Activated CD4-positive, alpha-beta memory T cell treated with anti-CD3 and anti-CD28 coated beads, Interleukin-2, amount 10 ng/mL, durations not matched to agents 7 days and 5 days (primary cell): ENCODE data around the gene FURIN. TPM values are rescaled to one million over a fixed set of nuclear protein-coding genes. Genes with fewer than 3 reads are reported as not detected.
"Not testable (repeated sequence)": the region's sequence is repeated elsewhere in the genome, so short reads cannot be mapped to it uniquely, and the experiment has no call there.

ENCODE experiments used
- CTCF ChIA-PET: fragments of 350-600 bp; sonication (Branson Sonifier 250); formaldehyde crosslinking; loops from one replicate; lab custom pipeline; 2021; ENCODE audit warnings: antibody characterized with exemption, inconsistent platforms; lab: Charles Lee
- POLR2A ChIA-PET: fragments of 350-600 bp; sonication (Branson Sonifier 250); formaldehyde crosslinking; loops from one replicate; lab custom pipeline; 2021; ENCODE audit warnings: antibody characterized with exemption; lab: Charles Lee
- DNase-seq: peaks from one replicate; pipeline ENCODE4 v3.0.0-alpha.2; 2020
- H3K27ac Mint-ChIP-seq: one replicate; pipeline ENCODE4 v1.8.0; 2021; ENCODE audit warnings: mild to moderate bottlenecking, mixed read lengths
- H3K27me3 Mint-ChIP-seq: one replicate; pipeline ENCODE4 v1.8.0; 2021; ENCODE audit warnings: mixed read lengths
- H3K36me3 Mint-ChIP-seq: one replicate; pipeline ENCODE4 v1.8.0; 2021; ENCODE audit warnings: low read depth, mixed read lengths
- H3K4me1 Mint-ChIP-seq: one replicate; pipeline ENCODE4 v1.8.0; 2021; ENCODE audit warnings: mixed read lengths
- H3K4me3 Mint-ChIP-seq: one replicate; pipeline ENCODE4 v1.8.0; 2021; ENCODE audit warnings: mild to moderate bottlenecking, mixed read lengths
- H3K9me3 Mint-ChIP-seq: one replicate; pipeline ENCODE4 v1.8.0; 2021; ENCODE audit warnings: mixed read lengths
- total RNA-seq, 2 experiments: library from RNA; stranded (reverse); gene quantifications; one replicate each; pipeline ENCODE4 v1.2.3, GENCODE V29; 2021

FURIN gene
- total RNA-seq, 2 experiments from 2014 or later, result 550 to 553 TPM

DNA sequence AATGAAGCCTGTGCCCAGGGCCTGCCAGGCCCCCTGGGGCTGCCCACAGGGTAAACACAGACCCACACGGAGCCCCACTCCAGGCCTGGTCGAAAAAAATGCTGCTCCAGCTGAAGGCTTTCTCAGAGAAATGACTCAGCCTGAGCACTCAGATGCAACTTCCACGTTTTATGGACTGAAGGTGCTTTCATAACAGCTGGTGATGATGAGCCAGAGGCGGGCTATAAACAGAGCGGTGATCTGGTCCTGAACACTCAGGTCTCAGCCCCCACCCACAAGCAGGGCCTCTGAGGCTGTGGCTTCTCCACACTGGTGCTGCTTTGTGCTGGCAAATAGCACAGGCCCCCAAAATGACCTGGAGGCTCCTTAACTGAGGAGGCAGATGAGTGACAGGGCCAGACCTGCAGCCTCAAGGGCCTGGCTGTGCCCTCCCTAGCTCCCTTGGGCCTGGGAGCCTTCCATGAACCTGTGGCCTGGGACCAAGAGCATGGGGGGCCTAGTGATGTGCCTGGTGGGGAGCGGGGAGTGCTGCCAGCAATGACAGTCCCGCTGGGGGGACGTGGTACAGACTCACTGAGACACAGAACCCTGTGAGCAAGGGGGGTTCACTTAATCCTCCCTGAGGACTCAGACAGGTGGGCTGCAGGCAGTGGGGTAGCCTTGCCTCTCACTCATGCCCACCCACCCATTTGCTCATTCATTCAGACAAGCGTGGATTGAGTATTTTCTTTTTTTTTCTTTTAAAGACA lies 23.0 kb upstream of the FURIN start:
- H3K4me3 Mint-ChIP-seq, result no peak overlapping the region
- H3K27ac Mint-ChIP-seq, result peak overlapping the region; percentile 85
- peaks cover 34% of the 10 kb centered on the region for H3K36me3 Mint-ChIP-seq
- H3K4me1 Mint-ChIP-seq, result peaks cover 62% of the 10 kb centered on the region
- no peaks in the 10 kb centered on the region for H3K9me3 Mint-ChIP-seq
- no peaks in the 10 kb centered on the region for H3K27me3 Mint-ChIP-seq
- CTCF ChIA-PET, result interaction anchor here (0.8 to 2.3 kb wide), 3 partner anchors 16 to 41 kb away, joined by 3 to 9 read pairs (median 3); no protein-coding TSS in a partner anchor
- peak; percentile 63 for DNase-seq
- POLR2A ChIA-PET, result interaction anchor here (0.7 to 2.1 kb wide), 6 partner anchors 13 to 31 kb away, joined by 3 to 11 read pairs (median 4); partner anchors contain the start of gene FURIN

DNA sequence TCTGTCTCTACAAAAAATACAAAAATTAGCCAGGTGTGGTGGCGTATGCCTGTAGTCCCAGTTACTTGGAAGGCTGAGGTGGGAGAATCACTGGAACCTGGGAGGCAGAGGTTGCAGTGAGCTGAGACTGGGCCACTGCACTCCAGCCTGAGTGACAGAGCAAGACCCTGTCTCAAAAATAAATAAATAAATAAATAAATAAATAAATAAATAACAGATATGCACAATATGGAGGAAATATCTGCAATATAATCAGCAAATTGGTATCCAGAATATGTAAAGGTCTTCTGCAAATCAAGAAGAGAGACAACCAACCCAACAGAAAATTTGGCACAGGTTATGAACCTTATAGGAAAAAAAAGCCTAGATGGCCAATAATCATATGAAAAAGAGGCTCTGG lies 19.0 kb upstream of the FURIN start:
- H3K27ac Mint-ChIP-seq, H3K9me3 Mint-ChIP-seq, H3K27me3 Mint-ChIP-seq, H3K4me3 Mint-ChIP-seq, DNase-seq: not testable (repeated sequence)
- Mint-ChIP-seq H3K36me3 (peaks cover 25% of the 10 kb centered on the region), H3K4me1 (peaks cover 74% of the 10 kb centered on the region)
- POLR2A ChIA-PET, result interaction anchor here (1.4 to 9.4 kb wide), 5 partner anchors 8 to 35 kb away, joined by 3 to 157 read pairs (median 93); partner anchors contain the start of gene FURIN
- CTCF ChIA-PET, result interaction anchor here (0.9 to 1.5 kb wide), 4 partner anchors 10 to 83 kb away, joined by 3 to 6 read pairs (median 4); partner anchors contain the start of gene HDDC3

GRCh38 chr15:90851114-90851513 lies 17.3 kb upstream of the FURIN start:
- peaks cover 4% of the 10 kb centered on the region for H3K9me3 Mint-ChIP-seq
- peaks cover 77% of the 10 kb centered on the region for H3K4me1 Mint-ChIP-seq
- peak; percentile 80 for DNase-seq
- ChIA-PET POLR2A (interaction anchor here (1.0 to 9.4 kb wide), 14 partner anchors 9 to 191 kb away, joined by 3 to 157 read pairs (median 20); partner anchors contain the start of genes BLM, FES, FURIN and HDDC3), CTCF (interaction anchor here (0.8 to 2.6 kb wide), 10 partner anchors 9 to 202 kb away, joined by 3 to 20 read pairs (median 7); partner anchors contain the start of genes BLM and HDDC3)
- H3K36me3 Mint-ChIP-seq, result peaks cover 28% of the 10 kb centered on the region
- peak overlapping the region; percentile 63 for H3K4me3 Mint-ChIP-seq
- H3K27me3 Mint-ChIP-seq, result no peaks in the 10 kb centered on the region
- peak overlapping the region; percentile 91 for H3K27ac Mint-ChIP-seq

DNA sequence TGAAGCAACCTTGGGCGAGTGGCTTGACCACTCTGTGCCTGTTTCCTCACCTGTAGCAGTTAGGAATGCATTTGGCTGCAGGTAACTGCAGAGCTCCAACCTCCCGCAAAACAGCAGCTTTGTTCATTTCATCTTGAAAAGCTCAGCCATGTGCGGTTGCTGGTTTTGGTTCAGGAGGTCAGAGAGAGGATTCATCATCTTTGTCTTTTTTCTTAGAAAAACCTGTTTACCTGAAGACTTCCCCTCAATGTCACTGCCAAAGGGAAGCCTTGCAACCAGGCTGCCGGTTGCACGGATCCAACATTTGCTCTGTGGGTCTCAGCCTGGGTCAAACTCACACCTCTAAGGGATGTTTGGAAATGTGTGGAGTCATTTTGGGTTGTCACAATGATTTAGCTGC lies 16.4 kb upstream of the FURIN start:
- H3K27me3 Mint-ChIP-seq, result no peaks in the 10 kb centered on the region
- H3K4me3 Mint-ChIP-seq, result peak overlapping the region; percentile 63
- peaks cover 4% of the 10 kb centered on the region for H3K9me3 Mint-ChIP-seq
- H3K4me1 Mint-ChIP-seq, result peaks cover 81% of the 10 kb centered on the region
- POLR2A ChIA-PET, result interaction anchor here (0.9 to 9.4 kb wide), 23 partner anchors 8 to 204 kb away, joined by 3 to 157 read pairs (median 6); partner anchors contain the start of genes BLM, FES, FURIN and HDDC3
- CTCF ChIA-PET, result interaction anchor here (0.7 to 2.6 kb wide), 14 partner anchors 10 to 592 kb away, joined by 3 to 20 read pairs (median 6); partner anchors contain the start of gene HDDC3
- DNase-seq, result peak; percentile 73
- peak overlapping the region; percentile 91 for H3K27ac Mint-ChIP-seq
- H3K36me3 Mint-ChIP-seq, result peaks cover 23% of the 10 kb centered on the region

DNA sequence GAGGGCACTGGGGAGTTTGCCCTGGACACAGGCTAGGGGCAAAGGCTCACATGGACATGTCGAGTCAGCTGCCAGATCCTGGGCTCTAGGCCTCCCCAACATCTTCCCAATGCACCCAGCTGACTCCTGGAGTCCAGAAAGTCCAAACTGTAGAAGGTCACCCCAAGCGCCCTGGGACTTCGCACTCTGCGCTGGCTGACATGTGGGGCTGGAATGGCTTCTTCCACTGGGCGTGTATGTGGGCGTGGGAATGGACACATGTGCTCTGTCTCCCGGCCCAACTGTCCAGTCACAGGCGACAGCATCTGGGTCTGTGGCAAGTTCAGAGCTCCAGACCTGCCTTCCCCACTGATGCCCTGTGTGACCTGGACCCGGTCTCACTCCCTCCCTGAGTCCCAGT lies 13.2 kb upstream of the FURIN start:
- CTCF ChIA-PET, result no interaction called here
- POLR2A ChIA-PET, result interaction anchor here (1.1 to 9.4 kb wide), 7 partner anchors 12 to 40 kb away, joined by 3 to 157 read pairs (median 8); partner anchors contain the start of gene FURIN
- Mint-ChIP-seq H3K4me1 (peaks cover 91% of the 10 kb centered on the region), H3K27me3 (no peaks in the 10 kb centered on the region), H3K4me3 (no peak overlapping the region), H3K36me3 (peaks cover 19% of the 10 kb centered on the region), H3K9me3 (peaks cover 4% of the 10 kb centered on the region), H3K27ac (peak overlapping the region; percentile 91)
- DNase-seq, result no peak

GRCh38 chr15:90857337-90857736 lies 11.1 kb upstream of the FURIN start:
- ChIA-PET CTCF (no interaction called here), POLR2A (interaction anchor here (1.2 to 4.8 kb wide), 7 partner anchors 8 to 43 kb away, joined by 3 to 50 read pairs (median 8); partner anchors contain the start of gene FURIN)
- Mint-ChIP-seq H3K4me1 (peaks cover 83% of the 10 kb centered on the region), H3K27me3 (no peaks in the 10 kb centered on the region), H3K9me3 (no peaks in the 10 kb centered on the region), H3K36me3 (peaks cover 13% of the 10 kb centered on the region), H3K27ac (peak overlapping the region; percentile 79), H3K4me3 (peak overlapping the region; percentile 8)
- DNase-seq, result no peak

GRCh38 chr15:90857883-90858443 lies 10.4 kb upstream of the FURIN start:
- no peak overlapping the region for H3K4me3 Mint-ChIP-seq
- POLR2A ChIA-PET, result interaction anchor here (0.8 to 4.8 kb wide), 9 partner anchors 9 to 44 kb away, joined by 3 to 50 read pairs (median 5); partner anchors contain the start of gene FURIN

DNA sequence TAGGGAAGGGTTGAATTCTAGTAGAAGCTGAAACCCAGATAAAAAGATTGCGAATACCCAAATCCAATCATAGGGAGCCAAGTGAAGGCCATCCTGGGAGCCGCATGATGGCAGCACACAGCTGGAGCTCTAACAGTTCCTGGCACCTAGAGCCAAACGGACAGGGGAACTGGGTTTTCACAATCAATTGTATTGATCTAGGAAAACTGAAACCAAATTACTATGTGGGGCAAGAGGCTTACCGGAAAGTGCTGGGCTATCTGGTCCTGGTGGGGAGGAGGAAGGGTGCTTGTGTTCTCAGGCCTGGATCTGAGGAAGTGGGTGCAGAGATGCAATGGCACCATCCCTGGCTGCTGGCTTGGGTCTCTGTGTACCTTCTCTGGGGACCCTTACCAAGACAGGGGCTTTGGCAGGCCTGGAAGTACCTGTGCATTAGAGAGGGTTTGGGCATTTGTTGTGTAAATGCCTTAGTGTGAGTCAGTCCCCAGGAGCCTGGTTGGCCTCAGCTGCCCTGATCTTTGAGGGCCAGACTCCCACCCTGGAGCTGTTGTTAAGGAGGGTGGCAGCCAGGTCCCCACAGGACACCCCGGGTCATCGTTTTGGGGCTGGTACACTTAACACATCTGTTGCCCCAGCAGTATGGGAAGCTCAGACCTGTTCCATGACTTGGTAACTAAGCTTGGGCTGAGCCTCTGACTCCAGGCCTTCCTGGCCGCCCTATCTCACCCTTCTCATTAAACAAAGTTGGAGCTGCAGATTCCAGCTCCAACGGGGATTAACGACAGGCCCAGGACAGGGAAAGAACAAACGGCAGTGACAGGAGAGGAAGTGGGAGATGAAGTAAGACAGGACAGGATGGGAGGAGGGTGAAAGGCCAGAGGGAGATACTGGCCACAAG lies 8.9 kb upstream of the FURIN start:
- no peak for DNase-seq
- Mint-ChIP-seq H3K36me3 (peaks cover 5% of the 10 kb centered on the region), H3K4me1 (peaks cover 78% of the 10 kb centered on the region), H3K4me3 (no peak overlapping the region), H3K9me3 (no peaks in the 10 kb centered on the region), H3K27me3 (no peaks in the 10 kb centered on the region), H3K27ac (peak overlapping the region; percentile 55)
- ChIA-PET CTCF (interaction anchor here (1.1 kb wide), 1 partner anchor 41 kb away, joined by 4 read pairs; no protein-coding TSS in a partner anchor), POLR2A (interaction anchor here (0.7 to 4.8 kb wide), 10 partner anchors 8 to 143 kb away, joined by 3 to 50 read pairs (median 4); partner anchors contain the start of gene FURIN)

More at GRCh38 chr15:90857883-90858443, 10.4 kb upstream of the FURIN start:
- H3K4me1 Mint-ChIP-seq, result peaks cover 82% of the 10 kb centered on the region
- peak overlapping the region; percentile 79 for H3K27ac Mint-ChIP-seq
- CTCF ChIA-PET, result interaction anchor here (1.0 kb wide), 1 partner anchor 20 kb away, joined by 4 read pairs; no protein-coding TSS in a partner anchor
- H3K27me3 Mint-ChIP-seq, result no peaks in the 10 kb centered on the region
- H3K9me3 Mint-ChIP-seq, result no peaks in the 10 kb centered on the region
- H3K36me3 Mint-ChIP-seq, result peaks cover 12% of the 10 kb centered on the region
- DNase-seq, result no peak

GRCh38 chr15:90860450-90860849 lies 7.9 kb upstream of the FURIN start:
- no peaks in the 10 kb centered on the region for H3K9me3 Mint-ChIP-seq

GRCh38 chr15:90860942-90861675 lies 7.3 kb upstream of the FURIN start:
- no peak for DNase-seq
- no peaks in the 10 kb centered on the region for H3K9me3 Mint-ChIP-seq
- peaks cover 3% of the 10 kb centered on the region for H3K36me3 Mint-ChIP-seq
- H3K4me1 Mint-ChIP-seq, result peaks cover 65% of the 10 kb centered on the region
- H3K4me3 Mint-ChIP-seq, result no peak overlapping the region
- no peaks in the 10 kb centered on the region for H3K27me3 Mint-ChIP-seq
- POLR2A ChIA-PET, result interaction anchor here (0.9 to 4.8 kb wide), 2 partner anchors 8 to 24 kb away, joined by 3 to 50 read pairs; partner anchors contain the start of gene FURIN
- no peak overlapping the region for H3K27ac Mint-ChIP-seq
- CTCF ChIA-PET, result no interaction called here

More at GRCh38 chr15:90860450-90860849, 7.9 kb upstream of the FURIN start:
- Mint-ChIP-seq H3K36me3 (peaks cover 3% of the 10 kb centered on the region), H3K27ac (no peak overlapping the region), H3K27me3 (no peaks in the 10 kb centered on the region), H3K4me1 (peaks cover 68% of the 10 kb centered on the region), H3K4me3 (no peak overlapping the region)
- CTCF ChIA-PET, result interaction anchor here (0.5 kb wide), 1 partner anchor 16 kb away, joined by 5 read pairs; no protein-coding TSS in a partner anchor
- no peak for DNase-seq
- POLR2A ChIA-PET, result interaction anchor here (0.9 to 4.8 kb wide), 4 partner anchors 9 to 43 kb away, joined by 3 to 50 read pairs (median 4); partner anchors contain the start of gene FURIN

DNA sequence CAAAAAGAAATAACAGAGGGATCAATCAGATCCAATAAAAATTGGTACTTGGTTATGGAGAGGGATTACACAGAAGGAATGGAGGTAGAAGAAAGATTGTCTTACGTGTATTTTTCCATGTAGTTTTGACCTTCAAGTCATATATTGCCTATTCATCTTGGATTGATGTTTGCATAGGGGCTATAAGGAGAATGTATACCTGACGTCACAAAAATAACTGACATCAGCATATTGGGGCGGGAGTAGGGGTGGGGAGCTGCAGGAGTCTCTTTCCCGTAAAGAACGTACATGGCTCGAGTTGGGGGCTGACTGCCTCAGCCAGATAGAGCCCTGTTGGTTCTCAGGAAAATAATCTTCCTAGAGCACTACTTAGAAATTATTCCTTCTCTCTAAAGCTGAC lies 5.9 kb upstream of the FURIN start:
- Mint-ChIP-seq H3K27ac (no peak overlapping the region), H3K4me1 (peaks cover 63% of the 10 kb centered on the region), H3K4me3 (no peak overlapping the region), H3K27me3 (no peaks in the 10 kb centered on the region), H3K36me3 (peaks cover 3% of the 10 kb centered on the region), H3K9me3 (no peaks in the 10 kb centered on the region)
- ChIA-PET CTCF (interaction anchor here (0.8 kb wide), 1 partner anchor 11 kb away, joined by 3 read pairs; no protein-coding TSS in a partner anchor), POLR2A (interaction anchor here (1.1 to 1.3 kb wide), 3 partner anchors 11 to 146 kb away, joined by 3 to 6 read pairs (median 4); partner anchors contain the start of gene BLM)
- no peak for DNase-seq
